HG03558 (cell line): Measurements from ENCODE around the gene RAB4A.

Experiments
- ATAC-seq: cut with Tn5 transposase; IDR thresholded peaks from one replicate; pipeline ENCODE4 v1.9.1; 2021; ENCODE audit warnings: moderate number of reproducible peaks; ENCODE audit not compliant: unreplicated experiment; ENCODE audit errors: extremely low read depth

Gene RAB4A

GRCh38 chr1:229241390-229241789 lies 29.5 kb upstream of the RAB4A start:
- no peak for ATAC-seq

GRCh38 chr1:229243638-229244037 lies 27.3 kb upstream of the RAB4A start:
- no peak for ATAC-seq

- no peak for ATAC-seq
These were observed 26.8 kb upstream of the RAB4A start for GRCh38 chr1:229244091-229244490.

GRCh38 chr1:229247871-229248270 lies 23.0 kb upstream of the RAB4A start:
- ATAC-seq: no peak

DNA sequence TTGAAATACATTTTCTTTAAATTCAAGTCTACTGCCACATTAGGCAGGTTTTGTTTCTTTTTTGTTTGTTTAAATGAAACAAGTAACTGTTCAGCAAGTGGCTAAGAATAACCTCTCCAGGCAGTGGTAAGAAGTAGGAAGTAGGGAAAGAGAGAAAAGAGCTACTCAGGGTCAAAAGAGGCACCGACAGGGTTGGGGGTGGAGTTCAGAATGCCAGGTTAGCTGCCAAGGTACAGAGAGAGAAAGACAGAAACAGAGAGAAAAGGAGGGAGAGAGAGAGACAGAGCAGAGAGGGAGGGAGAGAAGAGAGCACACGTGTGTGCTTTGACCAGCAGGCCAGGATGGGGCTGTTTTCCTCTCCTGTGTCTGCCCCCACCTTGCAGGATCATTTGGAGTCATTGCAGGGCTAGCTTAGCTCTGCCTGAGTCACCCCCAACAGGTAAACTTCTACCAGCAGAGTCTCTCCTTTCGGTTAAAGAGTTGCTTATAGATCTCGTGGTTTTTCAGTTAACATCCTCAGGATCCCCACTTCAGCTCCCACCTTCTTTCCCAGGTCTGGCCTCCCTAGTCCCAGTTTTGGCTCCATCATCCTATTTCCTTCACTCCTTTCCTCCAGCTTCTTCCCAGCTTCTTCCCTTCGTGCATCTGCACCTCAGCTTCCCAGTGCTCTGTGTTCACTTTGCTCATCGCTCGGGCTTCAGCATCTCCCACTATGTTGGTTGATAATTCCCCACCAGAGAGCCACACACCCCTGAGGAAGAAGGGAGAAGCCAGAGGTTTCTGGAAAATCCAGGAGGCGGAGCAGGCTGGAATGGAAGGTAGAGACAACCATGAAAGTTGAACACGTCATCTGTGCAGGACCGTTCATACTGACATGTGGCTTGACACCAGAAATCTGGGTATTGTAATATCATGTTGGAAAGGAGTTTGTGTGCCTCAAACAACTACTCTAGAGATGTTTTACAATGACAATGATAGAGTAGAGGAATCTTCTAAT lies 21.8 kb upstream of the RAB4A start:
- ATAC-seq: no peak

GRCh38 chr1:229249854-229250644 lies 20.9 kb upstream of the RAB4A start:
- ATAC-seq: no peak

GRCh38 chr1:229251185-229251584 lies 19.7 kb upstream of the RAB4A start:
- ATAC-seq: no peak

DNA sequence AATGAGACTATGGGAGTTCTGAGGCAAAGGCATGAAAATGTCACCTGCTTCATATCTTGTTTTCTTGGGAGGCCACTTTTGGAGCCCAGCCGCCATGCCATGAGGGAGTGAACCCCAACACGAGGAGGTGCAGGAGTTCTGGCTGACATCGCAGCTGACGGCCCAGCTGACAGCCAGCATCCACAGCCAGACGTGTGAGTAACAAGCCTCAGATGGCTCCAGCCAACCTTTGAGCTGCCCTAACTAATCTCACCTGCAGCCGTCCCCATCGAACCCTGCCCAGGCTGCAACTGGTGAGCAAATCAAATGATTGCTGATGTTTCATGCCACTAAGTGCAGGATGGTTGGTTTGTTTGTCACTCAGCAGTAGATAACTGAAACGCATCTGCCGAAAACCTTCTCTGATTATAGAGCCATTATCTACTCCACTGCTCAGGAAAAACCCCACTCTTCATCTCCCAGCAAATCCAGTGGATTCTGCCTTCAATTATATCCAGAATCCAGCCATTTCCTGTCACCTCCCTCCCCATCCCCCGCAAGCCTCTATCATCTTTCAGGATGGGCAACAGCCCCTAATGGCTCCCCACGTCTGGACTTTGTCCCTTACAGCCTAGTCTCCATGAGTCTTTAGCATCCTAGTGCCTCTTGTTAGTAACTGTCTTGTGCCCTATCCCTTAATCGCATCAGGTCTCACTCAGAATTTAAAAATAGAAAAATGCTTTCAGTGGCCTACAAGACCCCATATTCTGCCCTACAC lies 18.5 kb upstream of the RAB4A start:
- no peak for ATAC-seq

GRCh38 chr1:229253151-229253974 lies 17.5 kb upstream of the RAB4A start:
- ATAC-seq: no peak

- no peak for ATAC-seq
These were observed 15.9 kb upstream of the RAB4A start for GRCh38 chr1:229254910-229255541.

DNA sequence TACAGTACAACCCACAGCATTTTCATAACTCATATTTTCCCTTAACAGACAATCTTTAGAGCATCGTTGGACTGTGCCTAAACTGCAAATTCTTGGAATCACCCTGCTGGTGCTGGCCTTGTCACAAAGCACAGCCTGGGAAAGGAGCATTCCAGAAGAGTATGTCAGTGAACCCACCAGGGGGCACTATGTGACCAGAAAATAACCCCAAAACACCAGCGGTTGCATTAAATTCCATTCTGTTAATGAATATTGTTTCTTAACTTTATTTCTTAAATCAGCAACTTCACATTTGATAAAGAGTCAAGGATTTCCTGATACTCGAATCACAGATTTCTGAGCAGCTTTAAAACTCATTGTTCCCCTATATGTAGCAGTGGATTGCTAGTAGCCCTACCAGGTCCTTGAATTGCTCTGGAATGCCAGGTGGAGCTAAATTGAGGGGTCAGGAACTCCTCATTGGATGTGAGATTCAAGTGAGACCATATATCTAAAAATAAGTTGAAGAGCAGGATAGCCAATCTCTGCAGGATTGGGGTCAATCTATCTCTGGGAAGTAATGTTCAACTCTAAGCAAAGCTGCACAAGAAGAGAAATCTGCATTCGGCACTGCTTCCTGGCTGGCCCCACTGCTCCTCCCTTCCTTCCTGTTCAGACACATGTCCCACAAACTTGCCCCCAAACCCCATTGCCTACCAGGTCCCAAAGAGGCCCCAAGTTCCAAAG lies 12.7 kb upstream of the RAB4A start:
- no peak for ATAC-seq

- ATAC-seq: no peak
These were observed 12.2 kb upstream of the RAB4A start for GRCh38 chr1:229258757-229259060.

- ATAC-seq: no peak
These were observed 10.6 kb upstream of the RAB4A start for GRCh38 chr1:229260297-229260696.

GRCh38 chr1:229262239-229262638 lies 8.7 kb upstream of the RAB4A start:
- ATAC-seq: no peak

- ATAC-seq: no peak
These were observed 7.7 kb upstream of the RAB4A start for GRCh38 chr1:229263254-229263653.

DNA sequence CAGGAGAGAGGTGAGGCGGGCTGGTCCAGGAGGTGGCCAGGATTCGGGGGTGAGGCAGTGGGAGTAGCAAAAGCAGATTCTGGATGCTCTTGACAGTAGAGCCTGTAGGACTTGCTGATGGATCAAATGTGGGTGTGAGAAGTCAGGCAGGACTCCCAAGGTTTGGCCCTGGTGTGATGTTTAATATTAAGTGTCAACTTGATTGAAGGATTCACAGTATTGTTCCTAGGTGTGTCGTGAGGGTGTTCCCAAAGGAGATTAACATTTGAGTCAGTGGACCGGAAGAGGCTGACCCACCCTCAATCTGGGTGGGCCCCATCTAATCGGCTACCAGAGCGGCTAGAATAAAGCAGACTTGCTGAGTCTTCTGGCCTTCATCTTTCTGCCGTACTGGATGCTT lies 6.8 kb upstream of the RAB4A start:
- no peak for ATAC-seq

DNA sequence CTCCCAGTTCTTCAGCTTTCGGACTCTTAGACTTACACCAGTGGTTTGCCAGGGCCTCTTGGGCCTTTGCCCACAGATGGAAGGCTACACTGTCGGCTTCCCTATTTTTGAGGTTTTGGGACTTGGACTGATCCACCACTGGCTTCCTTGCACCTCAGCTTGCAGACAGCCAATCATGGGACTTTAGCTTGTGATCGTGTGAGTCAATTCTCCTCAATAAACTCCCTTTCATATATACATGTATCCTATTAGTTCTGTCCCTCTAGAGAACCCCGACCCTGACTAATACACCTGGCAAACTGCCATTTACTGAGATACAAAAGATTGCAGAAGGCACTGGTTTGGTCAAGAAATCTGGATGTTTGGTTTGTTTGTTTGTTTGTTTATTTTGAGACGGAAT lies 6.4 kb upstream of the RAB4A start:
- ATAC-seq: no peak

GRCh38 chr1:229266274-229266673 lies 4.6 kb upstream of the RAB4A start:
- no peak for ATAC-seq
